SU-DHL-6 (cell line): Measurements from ENCODE around the gene PRR15.

ENCODE experiments used
- H2AFZ ChIP-seq: fragments of 200-600 bp; sonication (generic); 2 replicates; pipeline ENCODE4 v1.6.1; 2014; ENCODE audit warnings: low read depth, mild to moderate bottlenecking, moderate library complexity, mixed read lengths, antibody characterized with exemption, low read length; ENCODE audit not compliant: severe bottlenecking
- H3F3A ChIP-seq: fragments of 200-600 bp; shearing (Covaris generic); 2 replicates; pipeline ENCODE4 v1.6.0; 2016; ENCODE audit warnings: antibody characterized with exemption, mild to moderate bottlenecking; ENCODE audit not compliant: insufficient read depth
- H3K27ac ChIP-seq: fragments of 200-600 bp; sonication (generic); 2 replicates; pipeline ENCODE4 v1.5.1; 2016; ENCODE audit warnings: low read depth, mild to moderate bottlenecking, low read length, moderate library complexity, mixed read lengths
- H3K27me3 ChIP-seq: fragments of 200-600 bp; sonication (generic), shearing (Covaris generic); 2 replicates; pipeline ENCODE4 v1.6.0; 2014; ENCODE audit warnings: mild to moderate bottlenecking, low read length
- H3K36me3 ChIP-seq: fragments of 200-600 bp; sonication (generic); 2 replicates; pipeline ENCODE4 v1.6.1; 2014; ENCODE audit warnings: mild to moderate bottlenecking, low read length, mixed read lengths
- H3K4me2 ChIP-seq: fragments of 300-600, 200-600 bp; shearing (Covaris generic), sonication (generic); 2 replicates; pipeline ENCODE4 v1.6.0; 2014; ENCODE audit warnings: low read length, low read depth, mild to moderate bottlenecking; ENCODE audit not compliant: poor library complexity, severe bottlenecking
- H3K4me3 ChIP-seq: fragments of 200-600 bp; sonication (generic); 2 replicates; pipeline ENCODE4 v1.5.1; 2014; ENCODE audit warnings: antibody characterized with exemption, low read length, mild to moderate bottlenecking, mixed read lengths; ENCODE audit not compliant: insufficient read depth, poor library complexity, severe bottlenecking
- H3K79me2 ChIP-seq: fragments of 200-600 bp; sonication (generic); 2 replicates; pipeline ENCODE4 v1.6.1; 2014; ENCODE audit warnings: mild to moderate bottlenecking, low read length, moderate library complexity; ENCODE audit not compliant: insufficient read depth
- H3K9ac ChIP-seq: fragments of 200-600 bp; sonication (generic); 2 replicates; pipeline ENCODE4 v1.7.0; 2014; ENCODE audit warnings: mild to moderate bottlenecking, low read length
- H3K9me2 ChIP-seq: fragments of 200-600 bp; sonication (generic); replicated peaks from 2 replicates; pipeline ENCODE4 v1.6.1; 2014; ENCODE audit warnings: low read length; ENCODE audit not compliant: insufficient read depth
- H3K9me3 ChIP-seq: fragments of 200-600 bp; sonication (generic); 2 replicates; pipeline ENCODE4 v1.6.1; 2014; ENCODE audit warnings: low read length, mixed read lengths; ENCODE audit not compliant: insufficient read depth
- H4K20me1 ChIP-seq: fragments of 200-600 bp; sonication (generic); 2 replicates; pipeline ENCODE4 v1.6.1; 2014; ENCODE audit warnings: low read depth, mild to moderate bottlenecking, antibody characterized with exemption, low read length, moderate library complexity, mixed read lengths
- CTCF ChIP-seq: fragments of 200-600 bp; sonication (generic); IDR thresholded peaks from one replicate; pipeline ENCODE4 v1.5.1; 2017; ENCODE audit warnings: antibody characterized with exemption, mild to moderate bottlenecking, low read length, moderate library complexity; ENCODE audit not compliant: insufficient read depth, poor library complexity, severe bottlenecking
- EZH2phosphoT487 ChIP-seq: fragments of 200-600 bp; sonication (generic), shearing (Covaris generic); conservative IDR thresholded peaks from 2 replicates; pipeline ENCODE4 v1.6.1; 2018; ENCODE audit warnings: mild to moderate bottlenecking, antibody characterized with exemption, low read length, moderate library complexity, mixed read lengths

PRR15 gene

GRCh38 chr7:29606287-29606721 is 42.7 kb downstream of the PRR15 start:
- H3K27ac ChIP-seq = no peak overlapping the region
- no peaks in the 10 kb centered on the region for H3K79me2 ChIP-seq
- H3K36me3 ChIP-seq = no peaks in the 10 kb centered on the region
- no peak overlapping the region for H3K9ac ChIP-seq
- no peak overlapping the region for H2AFZ ChIP-seq
- no peaks in the 10 kb centered on the region for H3K27me3 ChIP-seq
- H4K20me1 ChIP-seq = no peaks in the 10 kb centered on the region
- H3K9me3 ChIP-seq = no peaks in the 10 kb centered on the region
- no peak overlapping the region for H3K4me3 ChIP-seq
- no peak for TF ChIP-seq CTCF
- TF ChIP-seq EZH2phosphoT487 = no peak
- no peaks in the 10 kb centered on the region for H3F3A ChIP-seq
- H3K9me2 ChIP-seq = no peaks in the 10 kb centered on the region
- no peak overlapping the region for H3K4me2 ChIP-seq

DNA sequence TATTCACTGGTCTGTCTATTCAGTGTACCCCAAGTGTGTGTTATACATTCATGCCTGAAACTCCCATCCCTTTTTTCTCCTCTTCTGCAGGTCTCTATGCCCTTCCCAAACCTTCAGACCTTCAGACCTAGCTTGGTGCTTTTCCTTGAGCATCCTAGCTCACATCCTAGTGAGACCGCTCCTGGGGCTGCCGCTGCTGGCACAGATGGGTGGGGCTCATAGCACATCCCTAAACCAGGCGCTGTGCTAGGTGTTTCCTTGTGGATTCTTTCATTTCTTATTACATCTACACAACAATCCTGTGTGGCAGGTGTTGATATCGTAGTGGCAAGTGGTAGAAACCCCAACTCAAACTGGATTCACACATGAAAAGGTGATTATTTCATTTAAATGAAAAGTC is 43.2 kb downstream of the PRR15 start:
- H3K9me3 ChIP-seq = no peaks in the 10 kb centered on the region
- H3K9ac ChIP-seq = no peak overlapping the region
- no peak overlapping the region for H3K4me3 ChIP-seq
- H3K9me2 ChIP-seq = no peaks in the 10 kb centered on the region
- H3K27me3 ChIP-seq = no peaks in the 10 kb centered on the region
- no peaks in the 10 kb centered on the region for H3K79me2 ChIP-seq
- H4K20me1 ChIP-seq = no peaks in the 10 kb centered on the region
- H3K4me2 ChIP-seq = no peak overlapping the region
- TF ChIP-seq EZH2phosphoT487 = no peak
- no peak for TF ChIP-seq CTCF
- H3K27ac ChIP-seq = no peak overlapping the region
- no peak overlapping the region for H2AFZ ChIP-seq
- H3K36me3 ChIP-seq = no peaks in the 10 kb centered on the region
- no peaks in the 10 kb centered on the region for H3F3A ChIP-seq

GRCh38 chr7:29607259-29607658 is 43.6 kb downstream of the PRR15 start:
- H3K4me2 ChIP-seq = no peak overlapping the region
- H3K79me2 ChIP-seq = no peaks in the 10 kb centered on the region
- H3K36me3 ChIP-seq = no peaks in the 10 kb centered on the region
- H2AFZ ChIP-seq = no peak overlapping the region
- H3K27me3 ChIP-seq = no peaks in the 10 kb centered on the region
- no peaks in the 10 kb centered on the region for H3F3A ChIP-seq
- TF ChIP-seq EZH2phosphoT487 (no peak), CTCF (no peak)
- H3K4me3 ChIP-seq = no peak overlapping the region
- no peak overlapping the region for H3K9ac ChIP-seq
- no peak overlapping the region for H3K27ac ChIP-seq
- H4K20me1 ChIP-seq = no peaks in the 10 kb centered on the region
- no peaks in the 10 kb centered on the region for H3K9me2 ChIP-seq
- H3K9me3 ChIP-seq = 0 out of 2 replicates have a peak, but pooled peaks cover 2% of the 10 kb centered on the region

DNA sequence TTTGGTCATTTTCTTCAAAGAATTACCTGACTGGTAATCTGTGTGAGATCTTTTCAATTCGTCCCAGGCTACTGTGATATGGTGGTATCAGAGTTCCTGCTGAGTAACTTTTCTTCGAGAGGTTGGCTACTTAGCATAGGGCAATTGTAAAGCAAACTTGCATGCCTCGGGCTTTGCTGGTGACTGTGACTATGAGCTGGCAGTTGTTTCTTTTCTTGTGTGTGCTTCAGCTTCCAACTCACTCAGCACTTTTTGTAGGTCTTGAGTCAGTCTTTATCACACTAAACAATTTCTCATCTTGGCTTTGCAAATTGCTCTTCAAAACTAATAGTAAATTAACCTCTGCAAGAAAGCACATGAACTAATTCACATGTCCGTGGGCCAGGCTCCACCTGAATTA is 44.3 kb downstream of the PRR15 start:
- no peak overlapping the region for H3K4me3 ChIP-seq
- H3K4me2 ChIP-seq = no peak overlapping the region
- no peak overlapping the region for H3K27ac ChIP-seq
- no peak overlapping the region for H2AFZ ChIP-seq
- H3K9me2 ChIP-seq = no peaks in the 10 kb centered on the region
- no peaks in the 10 kb centered on the region for H3K36me3 ChIP-seq
- H3K9ac ChIP-seq = no peak overlapping the region
- H3K9me3 ChIP-seq = 0 out of 2 replicates have a peak, but pooled peaks cover 4% of the 10 kb centered on the region
- TF ChIP-seq CTCF (no peak), EZH2phosphoT487 (no peak)
- no peaks in the 10 kb centered on the region for H3K27me3 ChIP-seq
- H3F3A ChIP-seq = no peaks in the 10 kb centered on the region
- H3K79me2 ChIP-seq = no peaks in the 10 kb centered on the region
- H4K20me1 ChIP-seq = no peaks in the 10 kb centered on the region
